ENCODE results near the gene PON1.

The PON1 gene

DNA sequence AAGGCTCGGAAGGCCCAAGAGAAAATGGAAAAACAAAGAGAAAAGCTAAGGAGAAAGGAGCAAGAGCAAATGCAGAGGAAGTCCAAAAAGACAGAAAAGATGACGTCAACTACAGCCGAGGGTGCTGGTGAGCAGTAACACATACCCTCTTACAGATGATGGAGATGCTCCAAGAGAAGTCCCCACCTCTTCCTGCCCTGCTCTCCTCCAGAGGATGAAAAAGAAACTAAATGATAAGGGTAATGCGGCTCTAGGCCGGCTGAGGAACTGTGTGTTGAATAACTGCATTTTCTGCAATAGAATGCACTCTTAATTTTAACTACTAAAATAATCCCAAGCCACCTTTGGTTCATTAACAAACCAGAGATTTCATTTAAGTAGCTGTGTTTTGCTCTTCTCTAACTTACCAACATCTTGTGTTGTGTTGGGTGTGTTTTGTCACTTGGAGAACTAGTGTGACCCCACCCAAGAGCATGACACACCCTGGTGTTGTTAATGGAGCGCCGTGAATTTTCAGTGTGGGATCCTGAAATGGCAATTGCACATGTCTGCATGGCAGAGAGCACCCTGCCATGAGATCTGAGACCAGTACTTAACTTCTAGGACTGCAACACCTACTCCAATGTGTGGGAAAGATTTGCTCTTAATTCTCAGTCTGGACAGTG is 34.0 kb downstream of the PON1 start:
- no peak overlapping the region for H3K4me3 ChIP-seq (ENCODE audit: low read length)
- DNase-seq (ENCODE audit: low read depth): no peak
- TF ChIP-seq, protein P1, sequence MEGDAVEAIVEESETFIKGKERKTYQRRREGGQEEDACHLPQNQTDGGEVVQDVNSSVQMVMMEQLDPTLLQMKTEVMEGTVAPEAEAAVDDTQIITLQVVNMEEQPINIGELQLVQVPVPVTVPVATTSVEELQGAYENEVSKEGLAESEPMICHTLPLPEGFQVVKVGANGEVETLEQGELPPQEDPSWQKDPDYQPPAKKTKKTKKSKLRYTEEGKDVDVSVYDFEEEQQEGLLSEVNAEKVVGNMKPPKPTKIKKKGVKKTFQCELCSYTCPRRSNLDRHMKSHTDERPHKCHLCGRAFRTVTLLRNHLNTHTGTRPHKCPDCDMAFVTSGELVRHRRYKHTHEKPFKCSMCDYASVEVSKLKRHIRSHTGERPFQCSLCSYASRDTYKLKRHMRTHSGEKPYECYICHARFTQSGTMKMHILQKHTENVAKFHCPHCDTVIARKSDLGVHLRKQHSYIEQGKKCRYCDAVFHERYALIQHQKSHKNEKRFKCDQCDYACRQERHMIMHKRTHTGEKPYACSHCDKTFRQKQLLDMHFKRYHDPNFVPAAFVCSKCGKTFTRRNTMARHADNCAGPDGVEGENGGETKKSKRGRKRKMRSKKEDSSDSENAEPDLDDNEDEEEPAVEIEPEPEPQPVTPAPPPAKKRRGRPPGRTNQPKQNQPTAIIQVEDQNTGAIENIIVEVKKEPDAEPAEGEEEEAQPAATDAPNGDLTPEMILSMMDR (conservative IDR thresholded peaks at IDR 0.05; ENCODE audit: low read depth, low read length): no peak

DNA sequence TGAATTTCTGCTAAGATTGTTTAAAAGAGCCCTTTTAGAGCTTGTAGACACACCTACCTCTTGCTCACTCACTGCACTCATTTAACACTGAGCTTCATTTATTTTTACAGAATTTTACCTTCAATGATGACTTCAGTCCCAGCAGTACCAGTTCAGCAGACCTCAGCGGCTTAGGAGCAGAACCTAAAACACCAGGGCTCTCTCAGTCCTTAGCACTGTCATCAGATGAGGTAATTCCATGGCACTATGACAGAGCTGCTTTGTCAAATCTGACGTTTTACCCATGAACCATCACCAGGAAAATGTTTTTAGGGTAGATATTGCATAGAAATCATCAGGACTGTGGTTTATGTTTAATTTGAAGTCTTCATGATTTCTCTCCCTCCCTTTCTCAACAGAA is 38.2 kb downstream of the PON1 start:
- no peak overlapping the region for H3K4me3 ChIP-seq (ENCODE audit: low read length)
- TF ChIP-seq, protein P1 (conservative IDR thresholded peaks at IDR 0.05; ENCODE audit: low read depth, low read length): no peak
- no peak for DNase-seq (ENCODE audit: low read depth)

GRCh38 chr7:95279417-95279816 is 44.9 kb downstream of the PON1 start:
- DNase-seq (ENCODE audit: low read depth): no peak

DNA sequence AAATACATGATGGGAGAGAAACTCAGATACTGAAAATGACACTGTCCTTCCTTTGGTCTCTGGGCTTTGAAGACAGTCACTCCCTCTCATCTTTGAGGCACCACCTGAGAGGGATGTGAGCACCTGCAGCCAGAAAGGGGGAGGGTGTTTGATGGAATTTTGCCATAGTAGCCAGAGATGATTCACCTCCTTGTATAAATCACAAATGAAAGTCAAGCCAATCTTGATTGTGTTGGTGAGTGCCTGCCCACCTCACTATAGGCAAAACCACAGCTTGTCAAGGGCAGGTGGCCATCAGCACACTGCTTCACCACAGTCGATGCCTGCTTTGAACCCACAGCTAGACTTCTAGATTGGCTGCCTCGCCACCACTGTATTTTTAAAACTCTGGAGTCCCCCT is 48.2 kb downstream of the PON1 start:
- TF ChIP-seq, protein P1 (conservative IDR thresholded peaks at IDR 0.05; ENCODE audit: low read depth, low read length): no peak
- no peak overlapping the region for H3K4me3 ChIP-seq (ENCODE audit: low read length)
- no peak for DNase-seq (ENCODE audit: low read depth)

More at GRCh38 chr7:95279417-95279816, 44.9 kb downstream of the PON1 start:
- TF ChIP-seq, protein P1 (conservative IDR thresholded peaks at IDR 0.05; ENCODE audit: low read depth, low read length): no peak
- no peak overlapping the region for H3K4me3 ChIP-seq (ENCODE audit: low read length)

- H3K4me3 ChIP-seq (ENCODE audit: low read length): no peak overlapping the region
- no peak for DNase-seq (ENCODE audit: low read depth)
- TF ChIP-seq, protein P1 (conservative IDR thresholded peaks at IDR 0.05; ENCODE audit: low read depth, low read length): no peak
These were observed 54.7 kb downstream of the PON1 start for GRCh38 chr7:95269640-95270039.

DNA sequence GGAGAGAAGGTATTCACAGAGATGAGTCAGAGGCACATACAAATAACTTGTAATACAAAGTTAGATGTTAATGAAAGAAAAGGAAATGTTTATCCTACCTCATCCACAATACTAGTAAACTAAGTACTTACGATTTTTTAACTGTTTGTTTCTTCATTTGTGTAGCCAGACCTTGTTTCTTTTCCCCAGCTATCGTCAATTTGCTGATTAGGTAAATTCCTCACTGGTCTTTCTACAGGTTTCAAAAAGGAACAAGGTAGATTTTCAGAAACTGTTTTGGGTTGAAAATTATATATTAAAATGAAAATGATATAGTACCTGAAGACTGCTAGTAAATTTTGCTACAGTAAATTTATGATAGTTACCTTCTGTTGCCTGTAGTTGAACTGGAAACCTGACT is 56.6 kb downstream of the PON1 start:
- no peak for DNase-seq (ENCODE audit: low read depth)
- TF ChIP-seq, protein P1 (conservative IDR thresholded peaks at IDR 0.05; ENCODE audit: low read depth, low read length): no peak
- no peak overlapping the region for H3K4me3 ChIP-seq (ENCODE audit: low read length)

DNA sequence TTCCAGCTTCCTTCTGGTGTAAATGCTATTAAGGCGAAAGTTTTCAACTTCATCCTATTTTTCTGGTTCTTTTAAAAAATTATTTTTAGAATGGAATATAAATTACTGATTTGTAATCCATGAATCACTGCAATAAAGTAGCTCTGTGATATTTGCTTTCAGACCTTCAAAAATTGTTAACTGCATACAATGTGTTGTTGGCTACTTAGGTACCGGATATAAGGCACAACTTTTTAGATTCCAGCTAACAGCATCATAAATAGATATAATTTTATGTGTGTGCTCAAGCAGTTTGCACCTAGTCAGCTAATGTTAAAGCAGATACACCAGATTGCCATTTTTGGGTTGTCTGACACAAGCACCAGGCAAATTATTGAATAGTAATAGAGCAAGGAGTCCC is 58.7 kb downstream of the PON1 start:
- TF ChIP-seq, protein P1 (conservative IDR thresholded peaks at IDR 0.05; ENCODE audit: low read depth, low read length): no peak
- no peak overlapping the region for H3K4me3 ChIP-seq (ENCODE audit: low read length)
- DNase-seq (ENCODE audit: low read depth): no peak

All from retinal pigment epithelial cell (primary cell).